ENCODE data around the gene NRP1.
"Not testable (repeated sequence)": the region's sequence is repeated elsewhere in the genome, so short reads cannot be mapped to it uniquely, and the experiment has no call there.

Gene NRP1

GRCh38 chr10:33302208-33302829, 32.1 kb downstream of the NRP1 start:
- no peak for DNase-seq (ENCODE audit: low spot score)
- no peak for TF ChIP-seq CTCF (IDR thresholded peaks at IDR 0.05; ENCODE audit: borderline replicate concordance, control extremely low read depth, extremely low read depth, insufficient read depth, missing control alignments)
- in situ Hi-C loops (cut with MboI; ENCODE audit: low sequenced_read_pairs, unreplicated experiment), result no loop called here

GRCh38 chr10:33301097-33301789, 33.2 kb downstream of the NRP1 start:
- in situ Hi-C loops (cut with MboI; ENCODE audit: low sequenced_read_pairs, unreplicated experiment), result no loop called here
- TF ChIP-seq CTCF (IDR thresholded peaks at IDR 0.05; ENCODE audit: borderline replicate concordance, control extremely low read depth, extremely low read depth, insufficient read depth, missing control alignments), result no peak
- DNase-seq (ENCODE audit: low spot score), result no peak

- in situ Hi-C loops (cut with MboI; ENCODE audit: low sequenced_read_pairs, unreplicated experiment); DNase-seq (ENCODE audit: low spot score): not testable (repeated sequence)
These were observed 33.9 kb downstream of the NRP1 start for GRCh38 chr10:33300544-33300943.

- in situ Hi-C loops (cut with MboI; ENCODE audit: low sequenced_read_pairs, unreplicated experiment), result no loop called here
- TF ChIP-seq CTCF (IDR thresholded peaks at IDR 0.05; ENCODE audit: borderline replicate concordance, control extremely low read depth, extremely low read depth, insufficient read depth, missing control alignments), result no peak
These were observed 35.6 kb downstream of the NRP1 start for GRCh38 chr10:33298893-33299292.

GRCh38 chr10:33298110-33298509, 36.4 kb downstream of the NRP1 start:
- DNase-seq (ENCODE audit: low spot score), result no peak
- no peak for TF ChIP-seq CTCF (IDR thresholded peaks at IDR 0.05; ENCODE audit: borderline replicate concordance, control extremely low read depth, extremely low read depth, insufficient read depth, missing control alignments)
- in situ Hi-C loops (cut with MboI; ENCODE audit: low sequenced_read_pairs, unreplicated experiment), result no loop called here

More at GRCh38 chr10:33298893-33299292, 35.6 kb downstream of the NRP1 start:
- no peak for DNase-seq (ENCODE audit: low spot score)

- no peak for TF ChIP-seq CTCF (IDR thresholded peaks at IDR 0.05; ENCODE audit: borderline replicate concordance, control extremely low read depth, extremely low read depth, insufficient read depth, missing control alignments)
- in situ Hi-C loops (cut with MboI; ENCODE audit: low sequenced_read_pairs, unreplicated experiment), result no loop called here
- no peak for DNase-seq (ENCODE audit: low spot score)
These were observed 38.6 kb downstream of the NRP1 start for GRCh38 chr10:33295851-33296250.

- in situ Hi-C loops (cut with MboI; ENCODE audit: low sequenced_read_pairs, unreplicated experiment), result no loop called here
- TF ChIP-seq CTCF (IDR thresholded peaks at IDR 0.05; ENCODE audit: borderline replicate concordance, control extremely low read depth, extremely low read depth, insufficient read depth, missing control alignments), result no peak
- no peak for DNase-seq (ENCODE audit: low spot score)
These were observed 40.8 kb downstream of the NRP1 start for GRCh38 chr10:33293531-33294170.

Data from GM13976 (cell line).